ENCODE measurements around the gene QPRT. TPM values are rescaled to one million over a fixed set of nuclear protein-coding genes. Genes with fewer than 3 reads are reported as not detected.

Gene QPRT
- total and polyA plus RNA-seq, 2 of the 8 experiments (the other 6 are each of a cell fraction or from before 2014, with no cell fraction given): 89.0 to 102 TPM

GRCh38 chr16:29710227-29711219, 31.5 kb downstream of the QPRT start (continued):
- TF ChIP-seq, protein P1, sequence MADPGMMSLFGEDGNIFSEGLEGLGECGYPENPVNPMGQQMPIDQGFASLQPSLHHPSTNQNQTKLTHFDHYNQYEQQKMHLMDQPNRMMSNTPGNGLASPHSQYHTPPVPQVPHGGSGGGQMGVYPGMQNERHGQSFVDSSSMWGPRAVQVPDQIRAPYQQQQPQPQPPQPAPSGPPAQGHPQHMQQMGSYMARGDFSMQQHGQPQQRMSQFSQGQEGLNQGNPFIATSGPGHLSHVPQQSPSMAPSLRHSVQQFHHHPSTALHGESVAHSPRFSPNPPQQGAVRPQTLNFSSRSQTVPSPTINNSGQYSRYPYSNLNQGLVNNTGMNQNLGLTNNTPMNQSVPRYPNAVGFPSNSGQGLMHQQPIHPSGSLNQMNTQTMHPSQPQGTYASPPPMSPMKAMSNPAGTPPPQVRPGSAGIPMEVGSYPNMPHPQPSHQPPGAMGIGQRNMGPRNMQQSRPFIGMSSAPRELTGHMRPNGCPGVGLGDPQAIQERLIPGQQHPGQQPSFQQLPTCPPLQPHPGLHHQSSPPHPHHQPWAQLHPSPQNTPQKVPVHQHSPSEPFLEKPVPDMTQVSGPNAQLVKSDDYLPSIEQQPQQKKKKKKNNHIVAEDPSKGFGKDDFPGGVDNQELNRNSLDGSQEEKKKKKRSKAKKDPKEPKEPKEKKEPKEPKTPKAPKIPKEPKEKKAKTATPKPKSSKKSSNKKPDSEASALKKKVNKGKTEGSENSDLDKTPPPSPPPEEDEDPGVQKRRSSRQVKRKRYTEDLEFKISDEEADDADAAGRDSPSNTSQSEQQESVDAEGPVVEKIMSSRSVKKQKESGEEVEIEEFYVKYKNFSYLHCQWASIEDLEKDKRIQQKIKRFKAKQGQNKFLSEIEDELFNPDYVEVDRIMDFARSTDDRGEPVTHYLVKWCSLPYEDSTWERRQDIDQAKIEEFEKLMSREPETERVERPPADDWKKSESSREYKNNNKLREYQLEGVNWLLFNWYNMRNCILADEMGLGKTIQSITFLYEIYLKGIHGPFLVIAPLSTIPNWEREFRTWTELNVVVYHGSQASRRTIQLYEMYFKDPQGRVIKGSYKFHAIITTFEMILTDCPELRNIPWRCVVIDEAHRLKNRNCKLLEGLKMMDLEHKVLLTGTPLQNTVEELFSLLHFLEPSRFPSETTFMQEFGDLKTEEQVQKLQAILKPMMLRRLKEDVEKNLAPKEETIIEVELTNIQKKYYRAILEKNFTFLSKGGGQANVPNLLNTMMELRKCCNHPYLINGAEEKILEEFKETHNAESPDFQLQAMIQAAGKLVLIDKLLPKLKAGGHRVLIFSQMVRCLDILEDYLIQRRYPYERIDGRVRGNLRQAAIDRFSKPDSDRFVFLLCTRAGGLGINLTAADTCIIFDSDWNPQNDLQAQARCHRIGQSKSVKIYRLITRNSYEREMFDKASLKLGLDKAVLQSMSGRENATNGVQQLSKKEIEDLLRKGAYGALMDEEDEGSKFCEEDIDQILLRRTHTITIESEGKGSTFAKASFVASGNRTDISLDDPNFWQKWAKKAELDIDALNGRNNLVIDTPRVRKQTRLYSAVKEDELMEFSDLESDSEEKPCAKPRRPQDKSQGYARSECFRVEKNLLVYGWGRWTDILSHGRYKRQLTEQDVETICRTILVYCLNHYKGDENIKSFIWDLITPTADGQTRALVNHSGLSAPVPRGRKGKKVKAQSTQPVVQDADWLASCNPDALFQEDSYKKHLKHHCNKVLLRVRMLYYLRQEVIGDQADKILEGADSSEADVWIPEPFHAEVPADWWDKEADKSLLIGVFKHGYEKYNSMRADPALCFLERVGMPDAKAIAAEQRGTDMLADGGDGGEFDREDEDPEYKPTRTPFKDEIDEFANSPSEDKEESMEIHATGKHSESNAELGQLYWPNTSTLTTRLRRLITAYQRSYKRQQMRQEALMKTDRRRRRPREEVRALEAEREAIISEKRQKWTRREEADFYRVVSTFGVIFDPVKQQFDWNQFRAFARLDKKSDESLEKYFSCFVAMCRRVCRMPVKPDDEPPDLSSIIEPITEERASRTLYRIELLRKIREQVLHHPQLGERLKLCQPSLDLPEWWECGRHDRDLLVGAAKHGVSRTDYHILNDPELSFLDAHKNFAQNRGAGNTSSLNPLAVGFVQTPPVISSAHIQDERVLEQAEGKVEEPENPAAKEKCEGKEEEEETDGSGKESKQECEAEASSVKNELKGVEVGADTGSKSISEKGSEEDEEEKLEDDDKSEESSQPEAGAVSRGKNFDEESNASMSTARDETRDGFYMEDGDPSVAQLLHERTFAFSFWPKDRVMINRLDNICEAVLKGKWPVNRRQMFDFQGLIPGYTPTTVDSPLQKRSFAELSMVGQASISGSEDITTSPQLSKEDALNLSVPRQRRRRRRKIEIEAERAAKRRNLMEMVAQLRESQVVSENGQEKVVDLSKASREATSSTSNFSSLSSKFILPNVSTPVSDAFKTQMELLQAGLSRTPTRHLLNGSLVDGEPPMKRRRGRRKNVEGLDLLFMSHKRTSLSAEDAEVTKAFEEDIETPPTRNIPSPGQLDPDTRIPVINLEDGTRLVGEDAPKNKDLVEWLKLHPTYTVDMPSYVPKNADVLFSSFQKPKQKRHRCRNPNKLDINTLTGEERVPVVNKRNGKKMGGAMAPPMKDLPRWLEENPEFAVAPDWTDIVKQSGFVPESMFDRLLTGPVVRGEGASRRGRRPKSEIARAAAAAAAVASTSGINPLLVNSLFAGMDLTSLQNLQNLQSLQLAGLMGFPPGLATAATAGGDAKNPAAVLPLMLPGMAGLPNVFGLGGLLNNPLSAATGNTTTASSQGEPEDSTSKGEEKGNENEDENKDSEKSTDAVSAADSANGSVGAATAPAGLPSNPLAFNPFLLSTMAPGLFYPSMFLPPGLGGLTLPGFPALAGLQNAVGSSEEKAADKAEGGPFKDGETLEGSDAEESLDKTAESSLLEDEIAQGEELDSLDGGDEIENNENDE (IDR thresholded peaks at IDR 0.05; ENCODE audit: insufficient replicate concordance, low read length): no peak
- TF ChIP-seq GABPA (IDR thresholded peaks at IDR 0.05; ENCODE audit: borderline replicate concordance, insufficient read depth, low read length) (no peak), SIN3A (conservative IDR thresholded peaks at IDR 0.05 in 1 of 2, IDR thresholded peaks at IDR 0.05 in 1 of 2; ENCODE audit: low read depth in 1 of 2, low read length in 2 of 2) (peak; percentile 78 to 89; a peak in 2 of 4 replicates), POU5F1 (IDR thresholded peaks at IDR 0.05; ENCODE audit: low read depth, low read length) (no peak), SP1 (IDR thresholded peaks at IDR 0.05; ENCODE audit: low read depth, low read length) (0 out of 2 replicates have a peak, but pooled peaks have one; percentile 11), PHF8 (conservative IDR thresholded peaks at IDR 0.05; ENCODE audit: low read depth, low read length) (peak; percentile 45; the same call in 1 of the 2 replicates), TAF1 (IDR thresholded peaks at IDR 0.05; ENCODE audit: low read depth, low read length) (peak; percentile 56; the same call in 1 of the 2 replicates), KDM1A (IDR thresholded peaks at IDR 0.05; ENCODE audit: borderline replicate concordance, low read length) (no peak)
